Myocyte (in vitro differentiated cells): Measurements from ENCODE around the gene BCL11A. TPM values are rescaled to one million over a fixed set of nuclear protein-coding genes. Genes with fewer than 3 reads are reported as not detected.

Experiments
- DNase-seq: peaks from one replicate; pipeline ENCODE4 v3.0.0-alpha.2; 2012; ENCODE audit warnings: low read depth
- total RNA-seq: library from RNA; depleted of rRNA; stranded (reverse); fragments of >200 nt; gene quantifications from 2 replicates; pipeline ENCODE4 v1.2.3, GENCODE V29; 2014

The BCL11A gene
- total RNA-seq, 1 donor from 2014 or later, result 0.11 TPM

GRCh38 chr2:60559880-60560279 lies 6.4 kb upstream of the BCL11A start:
- no peak for DNase-seq

- DNase-seq, result no peak
Observed at GRCh38 chr2:60558536-60558935, 5.1 kb upstream of the BCL11A start.

DNA sequence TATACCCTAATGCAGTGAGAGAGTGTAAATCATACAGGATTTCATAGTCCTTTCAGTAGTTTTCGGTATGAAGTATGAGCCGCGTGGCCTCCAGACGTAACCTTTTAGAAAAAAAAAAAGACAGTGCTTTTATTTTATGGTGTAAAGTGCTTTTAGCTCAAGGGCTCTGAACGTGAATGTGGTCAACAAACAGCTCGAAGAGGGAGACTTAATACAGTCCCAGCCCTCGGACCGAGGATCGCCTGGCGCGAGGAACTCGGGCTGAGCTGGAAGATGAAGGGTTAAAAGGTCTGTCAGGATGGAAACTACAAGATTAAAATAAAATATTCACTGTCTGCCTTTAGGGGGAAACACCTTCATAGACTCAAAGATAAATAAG lies 4.0 kb upstream of the BCL11A start:
- no peak for DNase-seq

DNA sequence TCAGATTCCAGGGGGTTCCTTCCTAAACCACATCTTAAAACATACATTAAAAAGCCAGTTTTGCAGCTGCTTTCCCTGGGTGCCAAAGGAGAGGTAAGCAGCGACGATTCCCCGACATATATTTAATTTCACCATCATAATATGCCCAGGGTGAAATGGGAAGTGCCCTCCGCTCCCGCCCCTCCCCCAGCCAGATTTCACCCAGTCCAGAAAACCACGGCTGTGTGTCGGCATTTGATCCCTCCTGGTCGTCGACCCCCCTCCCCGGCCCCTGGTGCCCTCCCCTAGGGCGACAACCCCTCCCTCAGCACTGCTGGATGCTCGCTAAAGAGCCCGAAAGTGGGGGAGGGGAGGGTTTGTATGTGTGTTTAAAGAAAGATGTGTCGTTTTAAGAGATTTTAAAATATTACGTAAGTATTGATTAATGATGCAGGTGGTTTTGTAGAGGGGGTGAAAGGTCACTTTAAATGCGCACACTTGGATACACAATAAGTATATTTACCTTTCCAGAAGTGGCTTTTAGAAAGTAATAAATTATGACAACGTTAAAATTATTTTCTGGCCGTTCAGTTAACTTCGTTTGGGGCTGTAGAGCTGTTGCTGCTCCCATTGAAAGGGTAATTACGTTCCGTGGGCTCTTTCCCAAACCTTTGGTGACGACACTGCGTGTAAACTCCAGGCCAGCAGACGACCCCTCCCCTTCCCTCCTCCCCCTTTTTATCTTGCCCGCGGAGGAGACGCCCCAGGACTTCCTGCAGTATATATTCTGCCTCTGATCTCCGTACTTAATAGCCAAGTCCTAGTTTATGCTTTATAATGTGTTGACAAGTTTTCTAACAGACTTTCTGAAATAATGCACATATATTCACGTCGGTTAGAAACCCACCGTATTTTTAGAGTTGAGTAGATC lies 3.4 kb upstream of the BCL11A start:
- no peak for DNase-seq

GRCh38 chr2:60556175-60556574 lies 2.7 kb upstream of the BCL11A start:
- no peak for DNase-seq

GRCh38 chr2:60555783-60556139 lies 2.3 kb upstream of the BCL11A start:
- no peak for DNase-seq

- peak; percentile 30 for DNase-seq
Observed at GRCh38 chr2:60555066-60555782, 1.8 kb upstream of the BCL11A start.

DNA sequence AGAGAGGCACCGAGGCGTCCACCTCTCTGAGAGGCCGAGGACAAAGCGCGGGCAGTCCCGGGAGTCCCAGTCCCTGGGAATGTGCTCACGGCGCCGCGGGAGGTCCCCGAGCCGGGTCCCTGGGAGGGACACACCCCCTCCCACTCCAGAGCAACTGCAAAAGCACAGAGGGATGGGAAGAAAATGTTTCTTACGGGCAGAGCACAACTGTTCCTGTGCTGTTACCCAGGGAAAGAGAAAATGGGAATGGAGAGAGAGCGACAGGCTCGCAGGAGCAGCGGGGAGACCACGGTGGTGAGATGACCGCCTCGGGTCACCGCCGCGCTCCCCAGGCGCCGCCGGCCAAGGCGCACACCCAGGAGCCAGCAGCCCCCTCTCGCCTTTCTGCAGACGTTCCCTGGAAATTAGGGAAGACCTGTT lies 1.2 kb upstream of the BCL11A start:
- DNase-seq, result peak; percentile 11

DNA sequence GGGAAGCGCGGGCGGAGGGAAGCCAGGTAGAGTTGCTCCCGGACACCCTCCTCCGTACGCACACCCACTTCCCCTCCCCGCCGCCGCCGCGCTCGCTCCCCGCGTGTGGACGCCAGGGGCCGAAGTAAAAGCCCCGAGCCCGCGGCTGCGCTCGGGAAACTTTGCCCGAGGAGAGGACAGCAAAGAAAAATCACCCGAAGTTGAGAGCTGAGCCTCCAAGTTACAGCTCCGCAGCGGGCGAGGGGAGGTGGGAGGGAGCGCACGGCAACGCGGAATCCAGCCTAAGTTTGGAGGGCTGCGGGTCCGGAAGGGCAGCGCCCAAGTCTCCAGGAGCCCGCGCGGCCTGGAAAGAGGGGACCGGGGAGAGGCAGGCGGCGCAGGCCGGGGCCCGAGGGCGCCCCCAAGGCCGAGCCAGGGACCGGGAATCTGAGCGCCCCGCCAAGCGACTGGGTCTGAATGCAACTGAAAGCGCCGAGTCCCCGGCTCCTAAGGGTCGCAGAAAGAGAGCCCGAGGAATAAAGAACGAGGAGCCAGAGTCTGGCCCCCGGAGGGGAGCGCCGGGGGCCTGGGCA lies 706 bp upstream of the BCL11A start:
- peak; percentile 21 for DNase-seq

- no peak for DNase-seq
Observed at GRCh38 chr2:60552851-60553494, 481 bp downstream of the BCL11A start.

DNA sequence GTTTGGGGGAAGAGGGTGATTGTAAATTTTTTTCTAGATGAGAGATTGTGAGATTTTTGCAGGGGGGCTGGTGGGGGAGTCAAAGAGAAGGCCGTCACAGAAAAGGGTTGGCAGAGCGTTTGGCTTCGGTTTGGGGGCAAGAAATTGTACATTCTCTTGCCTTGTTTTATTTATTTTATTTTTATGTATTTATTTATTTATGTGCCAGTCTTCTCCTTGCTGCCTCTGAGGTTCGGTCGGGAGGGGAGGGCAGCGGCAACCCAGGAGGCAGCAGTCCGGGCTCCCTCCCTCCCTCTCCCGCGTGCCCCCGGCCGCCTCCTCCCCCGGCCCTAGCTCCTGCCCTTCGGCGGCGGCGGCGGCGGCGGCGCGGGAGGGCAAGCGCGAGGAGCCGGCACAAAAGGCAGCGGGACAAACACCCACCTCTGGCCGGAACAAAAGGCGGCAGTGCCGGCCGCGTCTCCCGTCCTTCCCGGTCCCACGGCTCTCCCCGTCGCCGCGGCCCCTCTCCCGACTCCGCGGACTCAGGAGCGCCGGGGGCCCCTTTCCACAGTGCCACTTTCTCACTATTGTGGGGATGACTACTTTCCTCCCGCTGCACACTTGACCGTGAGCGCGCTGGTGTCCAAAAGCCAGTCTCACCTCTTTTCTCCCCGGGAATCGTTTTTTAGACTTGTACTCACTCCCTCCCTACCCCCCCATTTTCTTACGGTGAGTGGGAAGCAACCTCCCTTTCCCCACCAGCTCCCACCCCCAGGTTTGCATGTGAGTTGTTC lies 1.2 kb downstream of the BCL11A start:
- DNase-seq, result peak; percentile 3

DNA sequence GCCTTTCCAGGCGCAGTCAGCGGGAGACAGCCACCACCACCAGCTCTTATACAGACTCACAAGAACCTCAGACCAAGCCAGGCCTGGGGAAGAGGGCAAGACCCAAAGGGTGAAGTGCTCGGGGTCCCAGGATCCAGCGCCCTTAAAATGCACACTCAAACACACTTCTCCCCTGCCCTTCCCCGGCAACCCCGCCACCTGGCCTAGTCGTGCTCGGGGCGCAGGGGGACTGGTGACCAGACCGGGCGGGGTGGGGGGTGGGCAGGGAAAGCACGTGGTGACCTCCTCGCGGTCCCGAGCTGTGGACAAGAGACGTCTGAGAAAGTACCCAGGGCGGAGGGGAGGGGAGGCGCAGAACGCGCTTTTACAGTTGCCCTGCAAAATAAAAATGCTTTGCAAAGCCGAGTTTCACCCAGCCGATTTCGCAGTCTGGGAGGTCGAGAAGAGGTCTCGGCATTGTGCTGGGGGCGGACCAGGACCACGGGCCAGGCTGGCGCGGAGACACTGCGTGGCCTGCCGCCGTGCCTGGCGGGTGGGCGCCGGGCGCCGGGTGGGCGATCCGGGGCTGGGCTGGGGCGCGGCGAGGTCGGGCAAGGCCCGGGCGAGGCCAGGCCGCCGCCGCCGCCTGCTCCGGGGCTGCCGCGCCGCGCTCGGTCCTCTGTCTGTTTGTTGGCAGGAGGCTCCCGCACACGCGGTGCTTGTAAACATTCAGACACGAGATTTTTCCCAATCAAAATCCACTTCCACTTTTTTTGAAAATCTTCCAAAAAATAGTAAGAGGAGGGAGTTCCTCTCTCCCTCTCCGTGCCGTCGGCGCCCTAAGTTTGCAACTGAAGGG lies 2.0 kb downstream of the BCL11A start:
- peak; percentile 3 for DNase-seq

GRCh38 chr2:60550984-60551239 lies 2.5 kb downstream of the BCL11A start:
- no peak for DNase-seq

DNA sequence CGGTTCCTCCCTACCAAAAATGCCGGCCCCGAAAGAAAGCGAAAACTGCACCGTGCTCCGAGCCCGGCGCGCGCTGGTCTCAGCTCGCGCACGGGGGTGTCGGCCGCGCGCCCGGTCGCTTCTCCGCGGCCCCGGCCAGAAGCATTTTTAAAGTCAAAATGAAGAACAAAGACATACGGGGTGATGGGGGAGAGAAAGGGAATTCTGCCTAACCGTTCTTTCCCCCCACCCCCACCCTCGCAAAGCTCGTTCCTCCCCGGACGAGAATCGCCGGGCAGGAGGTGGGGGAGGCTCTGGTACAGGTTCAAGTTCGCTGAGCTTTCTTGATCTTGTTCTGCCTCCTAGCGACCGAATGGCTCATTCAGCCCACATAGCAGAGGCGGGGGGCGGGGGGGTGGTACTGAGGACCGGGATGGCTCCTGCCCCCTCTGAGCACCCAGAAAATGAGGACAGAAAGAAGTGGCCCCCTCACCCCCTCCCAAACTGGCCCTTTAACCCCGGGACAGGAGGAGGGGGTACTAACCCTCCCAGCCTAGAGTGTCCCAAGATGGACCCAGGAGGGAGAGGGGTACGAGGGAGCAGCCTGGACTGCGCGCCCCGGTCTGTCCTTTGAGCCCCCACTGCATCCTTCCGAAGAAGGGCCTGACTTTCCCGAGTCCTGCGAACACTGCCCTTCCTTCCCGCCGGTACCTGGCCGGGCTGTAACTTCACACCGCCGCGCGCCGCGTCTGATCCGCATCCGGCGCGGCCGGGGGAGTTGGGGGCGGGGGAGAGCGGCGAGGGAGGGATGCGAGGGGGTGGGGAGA lies 3.1 kb downstream of the BCL11A start:
- DNase-seq, result peak; percentile 52

GRCh38 chr2:60549928-60550177 lies 3.6 kb downstream of the BCL11A start:
- DNase-seq, result peak; percentile 1

- DNase-seq, result peak; percentile 2
Observed at GRCh38 chr2:60549238-60549927, 4.1 kb downstream of the BCL11A start.

DNA sequence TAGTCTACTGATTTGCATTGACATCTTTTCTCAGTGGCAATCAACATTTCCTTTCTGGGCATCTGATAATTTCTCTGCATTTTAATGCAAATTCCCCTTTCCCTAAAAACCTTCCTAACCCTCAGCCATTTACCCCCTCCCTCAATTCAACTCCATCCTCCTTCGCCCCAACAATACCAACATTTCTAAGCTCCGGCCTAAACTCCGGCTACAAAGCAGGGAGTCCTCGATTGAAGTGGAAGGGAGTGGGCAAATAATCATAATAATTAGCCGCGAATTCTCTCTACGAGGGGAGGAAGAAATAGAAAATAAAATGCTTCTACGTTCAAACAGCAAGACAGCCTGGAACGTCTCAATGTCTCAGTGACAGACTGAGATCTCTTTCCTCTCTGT lies 4.6 kb downstream of the BCL11A start:
- DNase-seq, result no peak

DNA sequence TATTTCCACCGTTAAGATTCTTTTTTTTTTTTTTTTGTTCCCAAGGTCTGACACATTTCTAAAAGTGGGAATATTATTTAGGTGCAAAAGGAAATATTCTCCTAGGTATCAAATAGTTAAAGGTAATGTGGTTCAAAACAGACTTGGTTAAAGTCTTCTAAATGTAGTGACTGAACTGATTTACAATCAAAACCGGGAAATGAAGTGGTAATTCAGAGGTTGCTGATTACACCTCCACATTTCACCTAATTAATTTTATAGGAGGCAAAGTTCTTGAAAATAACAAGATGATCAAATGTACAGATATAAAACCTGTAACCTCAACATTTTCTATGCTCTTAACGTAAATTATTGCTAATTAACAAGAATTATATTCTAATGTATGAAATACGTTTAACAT lies 5.1 kb downstream of the BCL11A start:
- DNase-seq, result no peak

DNA sequence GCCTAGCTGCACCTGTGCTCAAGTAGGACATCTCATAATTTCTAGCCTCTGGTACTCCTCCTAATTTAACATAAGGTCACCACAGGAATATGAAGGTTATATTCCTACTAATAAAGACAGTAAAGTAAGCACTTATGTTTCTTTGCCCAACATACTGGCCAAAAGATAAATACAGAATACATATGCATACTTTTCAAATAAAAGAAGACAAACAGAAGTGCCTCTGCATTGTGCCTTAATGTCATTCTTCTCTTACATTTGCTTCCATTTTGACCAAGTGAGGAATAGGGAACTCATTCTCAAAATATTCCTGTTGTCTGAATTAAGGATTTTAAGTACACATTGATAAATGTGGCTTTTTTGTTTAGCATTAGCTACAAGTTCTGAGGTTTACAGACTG lies 5.6 kb downstream of the BCL11A start:
- DNase-seq, result no peak
